Amniotic stem cell (primary cell): ENCODE measurements around the gene DAB2IP.
"Not testable (repeated sequence)": the region's sequence is repeated elsewhere in the genome, so short reads cannot be mapped to it uniquely, and the experiment has no call there.

Source experiments
- DNase-seq: peaks from one replicate; lab custom pipeline; 2025; lab: John Stamatoyannopoulos, UW

DAB2IP gene

GRCh38 chr9:121794334-121794733, 142.9 kb downstream of the DAB2IP start:
- not testable (repeated sequence) for DNase-seq

GRCh38 chr9:121797081-121797480, 145.6 kb downstream of the DAB2IP start:
- no peak for DNase-seq

GRCh38 chr9:121798941-121799340, 147.5 kb downstream of the DAB2IP start:
- DNase-seq, result no peak

- DNase-seq, result no peak
Measured at GRCh38 chr9:121800376-121800775, 148.9 kb downstream of the DAB2IP start.

GRCh38 chr9:121801579-121801978, 150.1 kb downstream of the DAB2IP start:
- DNase-seq, result no peak

GRCh38 chr9:121802753-121803152, 151.3 kb downstream of the DAB2IP start:
- DNase-seq, result no peak

- no peak for DNase-seq
Measured at GRCh38 chr9:121807069-121807822, 155.8 kb downstream of the DAB2IP start.

GRCh38 chr9:121807823-121808278, 156.4 kb downstream of the DAB2IP start:
- DNase-seq, result no peak

- DNase-seq, result no peak
Measured at GRCh38 chr9:121808781-121809180, 157.3 kb downstream of the DAB2IP start.

GRCh38 chr9:121809356-121810050, 158.1 kb downstream of the DAB2IP start:
- no peak for DNase-seq

GRCh38 chr9:121810489-121810888, 159.1 kb downstream of the DAB2IP start:
- no peak for DNase-seq

- no peak for DNase-seq
Measured at GRCh38 chr9:121811140-121811539, 159.7 kb downstream of the DAB2IP start.

GRCh38 chr9:121811751-121812150, 160.3 kb downstream of the DAB2IP start:
- no peak for DNase-seq

- DNase-seq, result no peak
Measured at GRCh38 chr9:121812159-121812735, 160.8 kb downstream of the DAB2IP start.

- no peak for DNase-seq
Measured at GRCh38 chr9:121813519-121814210, 162.2 kb downstream of the DAB2IP start.

- no peak for DNase-seq
Measured at GRCh38 chr9:121814594-121814993, 163.2 kb downstream of the DAB2IP start.

GRCh38 chr9:121815084-121815483, 163.7 kb downstream of the DAB2IP start:
- DNase-seq, result no peak

GRCh38 chr9:121815546-121816448, 164.4 kb downstream of the DAB2IP start:
- DNase-seq, result no peak

- DNase-seq, result no peak
Measured at GRCh38 chr9:121816449-121816817, 165.0 kb downstream of the DAB2IP start.

- no peak for DNase-seq
Measured at GRCh38 chr9:121816845-121817450, 165.5 kb downstream of the DAB2IP start.

- no peak for DNase-seq
Measured at GRCh38 chr9:121817476-121817875, 166.0 kb downstream of the DAB2IP start.
